Liver (tissue), 9 donors: ENCODE results near the gene EFNB3. TPM values are rescaled to one million over a fixed set of nuclear protein-coding genes. Genes with fewer than 3 reads are reported as not detected.

Source experiments
- DNase-seq: peaks from one replicate; pipeline ENCODE4 v3.0.0-alpha.2; 2017; ENCODE audit warnings: low spot score
- H3K27ac ChIP-seq, 2 donors: one replicate each; pipeline ENCODE4 v1.7.0; 2013; ENCODE audit warnings: inconsistent platforms in 2 of 2, low read length in 2 of 2, control low read depth in 1 of 2, low read depth in 1 of 2, mild to moderate bottlenecking in 1 of 2
- H3K27me3 ChIP-seq, 4 donors: one replicate each; pipeline versions ENCODE4 v1.6.1 to v1.7.0; 2013; ENCODE audit warnings: low read length in 3 of 4, inconsistent platforms in 1 of 4, mild to moderate bottlenecking in 1 of 4, moderate library complexity in 1 of 4; ENCODE audit not compliant: control insufficient read depth in 4 of 4, insufficient read depth in 4 of 4
- H3K36me3 ChIP-seq, 4 donors: one replicate each; pipeline versions ENCODE4 v1.6.1 to v1.7.0; 2013; ENCODE audit warnings: low read length in 3 of 4, mild to moderate bottlenecking in 3 of 4, low read depth in 1 of 4, moderate library complexity in 1 of 4; ENCODE audit not compliant: control insufficient read depth in 4 of 4, insufficient read depth in 3 of 4
- H3K4me1 ChIP-seq, 4 donors: one replicate each; pipeline versions ENCODE4 v1.6.1 to v1.7.0; 2013; ENCODE audit warnings: low read length in 3 of 4, mild to moderate bottlenecking in 3 of 4, moderate library complexity in 1 of 4; ENCODE audit not compliant: control insufficient read depth in 4 of 4, insufficient read depth in 4 of 4
- H3K4me3 ChIP-seq, 3 donors: one replicate each; pipeline versions ENCODE4 v1.6.1 to v1.7.0; 2013; ENCODE audit warnings: low read length in 3 of 3, control low read depth in 1 of 3, low read depth in 1 of 3, mild to moderate bottlenecking in 1 of 3
- H3K9ac ChIP-seq, 2 donors: one replicate each; pipeline ENCODE4 v1.7.0; 2013; ENCODE audit warnings: low read length in 2 of 2, mild to moderate bottlenecking in 2 of 2, moderate library complexity in 2 of 2, control low read depth in 1 of 2, low read depth in 1 of 2
- H3K9me3 ChIP-seq, 4 donors: one replicate each; pipeline versions ENCODE4 v1.6.1 to v1.7.0; 2013; ENCODE audit warnings: low read length in 3 of 4; ENCODE audit not compliant: control insufficient read depth in 4 of 4
- ATF3 ChIP-seq: IDR thresholded peaks from 2 replicates; pipeline ENCODE4 v1.6.1; 2016; ENCODE audit warnings: antibody characterized with exemption
- EGR1 ChIP-seq, 2 donors: IDR thresholded peaks; 2 replicates each; pipeline ENCODE4 v1.6.1; 2016 to 2018; ENCODE audit warnings: antibody characterized with exemption in 2 of 2, low read depth in 2 of 2
- FOXA1 ChIP-seq: IDR thresholded peaks from 2 replicates; pipeline ENCODE4 v1.6.1; 2016; ENCODE audit warnings: antibody characterized with exemption
- FOXA2 ChIP-seq: IDR thresholded peaks from 2 replicates; pipeline ENCODE4 v1.6.1; 2016; ENCODE audit warnings: antibody characterized with exemption
- GABPA ChIP-seq, 2 donors: IDR thresholded peaks in 1 of 2; conservative IDR thresholded peaks in 1 of 2; 2 replicates each; pipeline ENCODE4 v1.6.1; 2016; ENCODE audit warnings: antibody characterized with exemption in 2 of 2, mild to moderate bottlenecking in 1 of 2, moderate library complexity in 1 of 2
- HNF4A ChIP-seq, 2 donors: conservative IDR thresholded peaks; 2 replicates each; pipeline ENCODE4 v1.6.1; 2016; ENCODE audit warnings: antibody characterized with exemption in 2 of 2, mild to moderate bottlenecking in 2 of 2
- HNF4G ChIP-seq: IDR thresholded peaks from 2 replicates; pipeline ENCODE4 v1.6.1; 2016; ENCODE audit warnings: antibody characterized with exemption
- JUND ChIP-seq, 2 donors: IDR thresholded peaks; 2 replicates each; pipeline ENCODE4 v1.6.1; 2016; ENCODE audit warnings: antibody characterized with exemption in 2 of 2
- RAD21 ChIP-seq, 2 donors: IDR thresholded peaks; 2 replicates each; pipeline ENCODE4 v1.6.1; 2016; ENCODE audit warnings: antibody characterized with exemption in 2 of 2, mild to moderate bottlenecking in 2 of 2
- REST ChIP-seq: IDR thresholded peaks from 2 replicates; pipeline ENCODE4 v1.6.1; 2016; ENCODE audit warnings: antibody characterized with exemption, mild to moderate bottlenecking
- RXRA ChIP-seq, 2 donors: IDR thresholded peaks; 2 replicates each; pipeline ENCODE4 v1.6.1; 2017 to 2018; ENCODE audit warnings: antibody characterized with exemption in 2 of 2, mild to moderate bottlenecking in 1 of 2
- TAF1 ChIP-seq: conservative IDR thresholded peaks from 2 replicates; pipeline ENCODE4 v1.6.1; 2016; ENCODE audit warnings: antibody characterized with exemption, mild to moderate bottlenecking
- YY1 ChIP-seq: IDR thresholded peaks from 2 replicates; pipeline ENCODE4 v1.6.1; 2016; ENCODE audit warnings: antibody characterized with exemption, mild to moderate bottlenecking
- ZBTB33 ChIP-seq: IDR thresholded peaks from 2 replicates; pipeline ENCODE4 v1.6.1; 2016; ENCODE audit warnings: antibody characterized with exemption
- WGBS: extraction: QIAGEN DNeasy Blood & Tissue Kit; methylation state at CpG from one replicate; pipeline ENCODE4 v1.1.7; 2013; 5-methylcytosine and 5-hydroxymethylcytosine counted together
- polyA plus RNA-seq, 2 donors: library from polyadenylated mRNA; stranded (reverse) in 1 of 2; unstranded in 1 of 2; fragments of 200-250 nt in 1 of 2; fragments of >200 nt in 1 of 2; fragmentation: Nextera tagmentation in 1 of 2; extraction: Ambion mirVana in 1 of 2; gene quantifications; one replicate each; pipeline versions ENCODE4 v1.2.1 to v1.2.3, GENCODE V29; 2013 to 2015
- total RNA-seq, 2 donors: library from RNA; depleted of rRNA; stranded (reverse); fragments of >200 nt; gene quantifications; one replicate each; pipeline ENCODE4 v1.2.3, GENCODE V29; 2014
- TF ChIP-seq, protein P1 (sequence below): IDR thresholded peaks from 2 replicates; pipeline ENCODE4 v1.6.1; 2016; ENCODE audit warnings: antibody characterized with exemption
- donor health status: healthy.
- donor health status: healthy.
- donor health status: healthy.
- donor health status: healthy.
- donor health status: healthy.

The EFNB3 gene
- total and polyA plus RNA-seq, 4 donors, result 0.19 to 0.80 (median 0.41) TPM

GRCh38 chr17:7677388-7678067, 27.5 kb upstream of the EFNB3 start (continued):
- TF ChIP-seq ZBTB33 (no peak), HNF4A (conservative IDR thresholded peaks at IDR 0.05) (no peak), RXRA (IDR thresholded peaks at IDR 0.05) (no peak), HNF4G (no peak), TAF1 (no peak), JUND (IDR thresholded peaks at IDR 0.05) (no peak), EGR1 (IDR thresholded peaks at IDR 0.05; ENCODE audit: low read depth in 2 of 2) (no peak), FOXA2 (no peak)
- TF ChIP-seq, protein P1, sequence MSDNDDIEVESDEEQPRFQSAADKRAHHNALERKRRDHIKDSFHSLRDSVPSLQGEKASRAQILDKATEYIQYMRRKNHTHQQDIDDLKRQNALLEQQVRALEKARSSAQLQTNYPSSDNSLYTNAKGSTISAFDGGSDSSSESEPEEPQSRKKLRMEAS, result no peak

- no peak for DNase-seq
- Histone ChIP-seq H3K4me3 (peak overlapping the region in 2 of 3 donors; percentile 84 to 85), H3K4me1 (peaks cover 4 to 31% (median 24%) of the 10 kb centered on the region in 4 donors), H3K9ac (no peak overlapping the region), H3K27me3 (no peaks in the 10 kb centered on the region), H3K27ac (peak overlapping the region; percentile 93 to 98), H3K9me3 (no peaks in the 10 kb centered on the region), H3K36me3 (no peaks in the 10 kb centered on the region)
- TF ChIP-seq TAF1 (no peak), FOXA2 (no peak), HNF4G (no peak), ZBTB33 (no peak), ATF3 (no peak), REST (no peak), FOXA1 (no peak), GABPA (IDR thresholded peaks at IDR 0.05 in 1 of 2, conservative IDR thresholded peaks at IDR 0.05 in 1 of 2) (no peak), HNF4A (conservative IDR thresholded peaks at IDR 0.05) (no peak), RXRA (IDR thresholded peaks at IDR 0.05) (no peak), JUND (IDR thresholded peaks at IDR 0.05) (no peak), YY1 (no peak), RAD21 (IDR thresholded peaks at IDR 0.05) (no peak)
- TF ChIP-seq, protein P1, result no peak
- WGBS, result 64% methylated on average over 15 of the region's 15 CpGs
Observed at GRCh38 chr17:7684851-7685532, 20.0 kb upstream of the EFNB3 start.
